ENCODE results near the gene TEX9. TPM values are rescaled to one million over a fixed set of nuclear protein-coding genes. Genes with fewer than 3 reads are reported as not detected.

The TEX9 gene
- total and polyA plus RNA-seq, 9 donors: 3.0 to 25.8 (median 11.7) TPM

DNA sequence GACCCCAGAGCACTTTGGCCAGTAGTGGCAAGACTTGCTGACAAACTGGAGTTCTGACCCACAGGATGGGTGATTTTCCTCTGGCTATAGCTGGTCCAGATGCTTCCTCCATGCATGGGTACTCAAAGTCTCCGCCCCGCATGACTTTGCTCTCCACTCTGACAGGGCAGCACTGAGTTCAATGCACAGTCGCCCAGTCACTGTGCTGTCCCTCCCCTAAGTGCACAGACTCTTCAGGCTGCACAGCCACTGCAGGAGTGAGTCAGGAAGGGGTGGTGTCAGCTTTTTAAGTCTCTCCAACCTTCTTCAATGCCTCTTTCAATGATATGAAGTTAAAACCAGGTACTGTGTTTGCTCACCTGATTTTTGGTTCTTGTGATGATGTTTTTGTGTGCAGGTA, 17.8 kb downstream of the TEX9 start:
- Histone ChIP-seq H3K36me3 (no peaks in the 10 kb centered on the region), H3K27me3 (no peaks in the 10 kb centered on the region), H3K4me3 (no peak overlapping the region), H3K4me1 (ENCODE audit: insufficient read depth) (no peaks in the 10 kb centered on the region), H3K9me3 (no peaks in the 10 kb centered on the region), H3K27ac (no peak overlapping the region)
- intact Hi-C loops (cut with DNase I): no loop called here
- no peak for DNase-seq
- 94 to 97% (median 95%) methylated on average over 3 of the region's 3 CpGs for WGBS, 3 donors
- no peak for TF ChIP-seq CTCF (IDR thresholded peaks at IDR 0.05)
- no peak for TF ChIP-seq POLR2A (IDR thresholded peaks at IDR 0.05)
- TF ChIP-seq EP300 (IDR thresholded peaks at IDR 0.05): no peak

GRCh38 chr15:56385908-56386307, 20.7 kb downstream of the TEX9 start:
- Histone ChIP-seq H3K27ac (no peak overlapping the region), H3K27me3 (no peaks in the 10 kb centered on the region), H3K4me3 (no peak overlapping the region), H3K36me3 (no peaks in the 10 kb centered on the region), H3K9me3 (no peaks in the 10 kb centered on the region), H3K4me1 (ENCODE audit: insufficient read depth) (no peaks in the 10 kb centered on the region)
- intact Hi-C loops (cut with DNase I): no loop called here
- no peak for DNase-seq
- 90 to 93% (median 92%) methylated on average over 3 of the region's 3 CpGs for WGBS, 3 donors
- TF ChIP-seq CTCF (IDR thresholded peaks at IDR 0.05): no peak
- no peak for TF ChIP-seq POLR2A (IDR thresholded peaks at IDR 0.05)
- TF ChIP-seq EP300 (IDR thresholded peaks at IDR 0.05): no peak

GRCh38 chr15:56390739-56391267, 25.6 kb downstream of the TEX9 start:
- H3K36me3 ChIP-seq: no peaks in the 10 kb centered on the region
- intact Hi-C loops (cut with DNase I): no loop called here
- TF ChIP-seq CTCF (IDR thresholded peaks at IDR 0.05) (no peak), EP300 (IDR thresholded peaks at IDR 0.05) (no peak), POLR2A (IDR thresholded peaks at IDR 0.05) (no peak)
- H3K27me3 ChIP-seq: no peaks in the 10 kb centered on the region
- no peak overlapping the region for H3K4me3 ChIP-seq
- H3K4me1 ChIP-seq (ENCODE audit: insufficient read depth): no peaks in the 10 kb centered on the region
- H3K9me3 ChIP-seq: no peaks in the 10 kb centered on the region
- WGBS, 3 donors: 95 to 97% (median 96%) methylated on average over 2 of the region's 2 CpGs
- DNase-seq: no peak
- no peak overlapping the region for H3K27ac ChIP-seq

DNA sequence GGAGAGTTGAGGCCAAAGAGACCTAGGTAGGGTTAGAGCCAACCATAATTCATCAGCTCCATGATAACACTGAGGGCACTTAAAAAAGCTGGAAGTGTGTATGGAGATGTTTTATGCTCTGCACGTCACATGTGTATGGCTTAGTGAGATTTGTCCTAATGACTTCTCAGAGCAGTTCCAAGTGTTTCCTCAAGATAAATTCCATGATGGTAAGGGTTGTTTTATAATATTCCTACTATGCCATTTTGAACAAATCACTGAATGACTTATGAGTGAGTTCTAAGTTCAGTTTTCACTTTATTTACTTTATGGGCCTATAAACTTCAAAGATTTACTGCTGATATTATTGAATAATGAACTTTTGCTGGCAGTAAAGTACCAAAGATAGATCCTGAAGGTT, 28.1 kb downstream of the TEX9 start:
- intact Hi-C loops (cut with DNase I): no loop called here
- H3K9me3 ChIP-seq: no peaks in the 10 kb centered on the region

More for the DNA sequence above, 28.1 kb downstream of the TEX9 start:
- Histone ChIP-seq H3K27me3 (no peaks in the 10 kb centered on the region), H3K4me3 (no peak overlapping the region), H3K27ac (no peak overlapping the region), H3K36me3 (no peaks in the 10 kb centered on the region), H3K4me1 (ENCODE audit: insufficient read depth) (no peaks in the 10 kb centered on the region)
- DNase-seq: no peak
- 94 to 100% (median 97%) methylated on average over 1 of the region's 1 CpG for WGBS, 3 donors
- TF ChIP-seq POLR2A (IDR thresholded peaks at IDR 0.05) (no peak), CTCF (IDR thresholded peaks at IDR 0.05) (no peak), EP300 (IDR thresholded peaks at IDR 0.05) (no peak)
